Right ventricle myocardium superior (tissue), 1 donor: Measurements from ENCODE around the gene ABHD10. TPM values are rescaled to one million over a fixed set of nuclear protein-coding genes. Genes with fewer than 3 reads are reported as not detected.

ENCODE experiments used
- ATAC-seq: fragments of 200-7000 bp; cut with Tn5 transposase; one replicate; pipeline ENCODE4 v1.9.1; 2020; ENCODE audit warnings: mild to moderate bottlenecking; ENCODE audit not compliant: poor library complexity
- DNase-seq: peaks from one replicate; pipeline ENCODE4 v3.0.0-alpha.2; 2020
- intact Hi-C: fragments of 100-400 bp; cut with DNase I; formaldehyde crosslinking; loops from one replicate; pipeline ENCODE4 v1.11.2; 2022
- long read RNA-seq: library from polyadenylated mRNA; unstranded; transcript quantifications from one replicate; pipeline ENCODE4 v2.0.0, GENCODE V29; 2021
- total RNA-seq: library from RNA; stranded (reverse); fragmentation: NEBNext Ultra II Directional; extraction: Animal tissue kit (Norgen Biotek cat#: 25700); gene quantifications from one replicate; pipeline ENCODE4 v1.2.1, GENCODE V29; 2021
- donor health status: DM: no; HTN: yes; CAD: no; lungs with severe emphysema.

Gene ABHD10
- total RNA-seq: 59.0 TPM
- long read RNA-seq, transcript ABHD10-201 (5 exons, 2,590 nt): major isoform, 131 of 140 reads
- long read RNA-seq, transcript ABHD10-202 (4 exons, 1,339 nt): minor isoform, 7 of 140 reads
- long read RNA-seq, partial matches to known transcripts: 0 of 140 reads
- long read RNA-seq, other reads (novel, unspliced or antisense): 0 of 140 reads

DNA sequence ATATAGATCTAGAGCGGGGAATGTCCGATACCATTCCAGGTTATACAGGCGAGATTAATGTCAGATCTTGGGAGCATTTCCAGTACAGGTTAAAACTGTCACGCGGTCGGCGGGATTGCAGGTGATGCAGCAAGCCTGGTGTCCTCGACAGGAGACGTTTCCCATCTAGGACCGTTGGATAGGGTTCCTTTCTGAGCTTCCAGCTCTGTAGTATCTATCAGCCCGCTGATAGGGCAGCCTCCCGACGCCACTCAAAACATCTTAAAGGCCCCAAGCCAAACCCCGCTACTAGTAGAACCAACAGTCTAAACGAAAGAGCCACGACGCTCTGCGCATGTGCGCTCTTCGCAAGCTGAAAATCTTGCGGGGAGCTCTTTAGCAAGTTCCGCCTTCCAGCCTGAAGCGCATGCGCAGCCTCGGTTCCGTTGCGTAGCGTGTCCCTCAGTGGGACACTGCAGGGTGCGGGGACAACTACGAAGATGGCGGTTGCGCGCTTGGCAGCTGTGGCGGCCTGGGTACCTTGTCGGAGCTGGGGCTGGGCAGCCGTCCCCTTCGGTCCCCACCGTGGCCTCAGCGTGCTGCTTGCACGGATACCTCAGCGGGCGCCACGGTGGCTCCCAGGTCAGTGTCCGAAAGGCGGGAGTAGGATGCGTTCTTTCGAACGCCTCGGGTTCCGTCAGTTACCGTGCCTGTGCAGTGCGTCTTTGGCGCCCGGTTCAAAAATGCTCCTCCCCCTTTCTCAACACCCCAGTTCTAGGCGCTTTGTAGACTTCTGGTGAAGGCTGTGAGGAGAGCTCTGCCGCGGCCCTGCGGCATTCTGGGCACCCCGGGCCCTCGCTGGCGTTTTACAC, at the start of gene ABHD10:
TSS of gene ABHD10 (plus strand) at position 444 of the 851 bp plus-strand sequence. CDS start at position 480, 36 bp downstream.
- intact Hi-C loops: no loop called here
- peak; percentile 99 for DNase-seq
- ATAC-seq: peak; percentile 98

DNA sequence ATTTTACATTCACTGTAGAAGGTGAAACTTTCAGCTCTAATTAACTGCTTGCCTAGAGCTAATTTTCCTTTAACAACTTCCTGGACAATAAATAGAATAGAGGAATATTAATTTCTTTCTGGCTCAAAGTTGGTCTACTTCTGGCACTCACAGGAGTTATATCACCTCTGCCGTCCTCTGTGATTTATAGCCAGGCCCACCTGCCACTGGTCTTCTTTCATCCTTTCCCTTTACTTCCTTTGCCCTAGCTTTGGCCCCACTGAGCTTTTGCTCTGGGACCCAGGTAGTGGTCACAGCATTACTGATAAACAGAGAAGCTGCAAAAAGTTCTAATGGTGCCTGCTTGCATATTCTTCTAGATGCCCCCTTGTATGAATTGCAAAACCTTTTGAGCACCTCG, 49.3 kb upstream of the ABHD10 start:
- DNase-seq (no peak), ATAC-seq (no peak)
- intact Hi-C loops: no loop called here

DNA sequence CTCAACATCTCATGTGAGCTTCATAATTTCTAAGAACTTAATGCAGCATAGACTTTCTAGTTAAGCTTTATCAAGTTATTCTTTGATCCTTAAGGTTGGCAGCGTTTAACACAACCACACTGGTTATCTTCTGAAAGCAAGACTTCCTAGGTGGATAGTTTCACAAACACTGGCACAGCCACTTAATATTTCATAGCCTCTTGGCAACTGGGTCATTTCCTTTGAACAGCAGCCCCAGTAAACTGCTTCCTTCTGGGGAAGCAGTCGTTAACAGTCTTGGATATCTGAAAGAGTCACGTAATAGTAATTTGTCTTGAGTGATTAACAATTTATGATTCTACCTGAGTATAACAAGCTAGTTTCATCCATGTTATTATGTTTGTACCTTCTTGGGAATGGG, 45.9 kb upstream of the ABHD10 start:
- intact Hi-C loops: no loop called here
- DNase-seq (no peak), ATAC-seq (peak; percentile 29)

DNA sequence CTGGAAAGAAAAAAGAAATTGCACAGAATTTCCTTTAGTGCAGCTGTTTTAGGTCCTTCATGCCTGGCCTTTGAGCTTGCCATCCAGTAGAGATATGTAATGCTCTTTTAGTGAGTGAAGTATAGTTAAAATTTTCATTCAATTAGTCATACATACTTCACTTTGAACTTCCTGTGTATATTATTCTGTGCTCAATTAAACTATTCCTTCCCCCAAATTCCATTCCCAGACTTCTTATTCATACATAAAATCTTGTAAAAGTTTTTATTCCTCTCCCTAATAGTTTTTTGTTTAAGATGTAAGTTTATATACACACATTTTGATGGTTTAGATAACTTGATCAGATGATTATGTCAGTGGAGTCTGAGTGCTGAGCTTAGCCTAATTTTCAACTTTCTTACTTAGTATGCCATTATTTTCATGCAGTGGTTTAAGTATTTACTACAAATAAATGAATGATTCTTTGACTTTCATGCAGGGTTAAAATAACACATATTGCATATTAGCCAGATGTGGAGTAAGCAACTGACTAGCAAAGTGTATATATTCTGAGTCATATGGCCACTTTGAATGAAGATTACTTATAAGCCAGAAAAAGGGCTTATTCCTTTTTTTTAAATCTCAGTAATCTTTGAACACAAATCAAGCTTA, 42.5 kb upstream of the ABHD10 start:
- intact Hi-C loops: no loop called here
- DNase-seq (no peak), ATAC-seq (no peak)

DNA sequence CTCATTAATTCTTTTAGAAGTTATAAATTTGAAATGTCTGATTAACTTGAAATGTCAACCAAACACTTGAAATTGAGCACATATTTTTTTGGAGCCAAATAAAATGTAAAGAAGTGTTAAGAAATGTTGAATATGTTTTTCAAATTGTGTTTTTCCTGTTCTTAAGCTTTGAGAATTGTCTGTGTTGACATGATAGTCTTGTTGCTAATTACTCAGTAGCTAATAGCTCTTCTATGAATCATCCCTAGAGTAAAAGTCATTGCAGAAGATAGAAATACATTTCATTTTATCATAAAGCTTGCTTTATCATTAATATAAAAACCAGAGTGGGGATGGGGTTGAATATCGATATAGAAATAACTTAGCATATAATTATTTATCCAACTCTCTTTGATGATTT, 41.9 kb upstream of the ABHD10 start:
- ATAC-seq (no peak), DNase-seq (no peak)
- intact Hi-C loops: no loop called here

DNA sequence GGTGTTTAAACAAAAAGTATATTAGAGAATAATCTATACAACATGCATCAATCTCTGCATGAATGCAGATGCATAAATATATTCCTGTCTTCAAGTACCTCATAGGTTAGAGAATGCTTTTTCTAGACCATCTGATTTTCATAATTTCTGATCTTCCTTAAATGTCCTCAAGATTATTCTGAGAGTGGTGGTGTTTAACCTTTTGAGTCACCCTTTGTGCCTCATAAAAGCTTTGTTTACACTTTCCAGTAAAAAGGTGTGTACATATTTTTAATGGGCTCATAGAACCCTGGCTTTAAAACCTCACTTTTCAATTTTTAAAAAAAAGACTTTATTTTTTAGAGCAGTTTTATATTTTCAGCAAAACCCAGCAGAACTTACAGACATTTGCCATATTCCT, 41.0 kb upstream of the ABHD10 start:
- ATAC-seq: no peak
- no peak for DNase-seq
- intact Hi-C loops: no loop called here

DNA sequence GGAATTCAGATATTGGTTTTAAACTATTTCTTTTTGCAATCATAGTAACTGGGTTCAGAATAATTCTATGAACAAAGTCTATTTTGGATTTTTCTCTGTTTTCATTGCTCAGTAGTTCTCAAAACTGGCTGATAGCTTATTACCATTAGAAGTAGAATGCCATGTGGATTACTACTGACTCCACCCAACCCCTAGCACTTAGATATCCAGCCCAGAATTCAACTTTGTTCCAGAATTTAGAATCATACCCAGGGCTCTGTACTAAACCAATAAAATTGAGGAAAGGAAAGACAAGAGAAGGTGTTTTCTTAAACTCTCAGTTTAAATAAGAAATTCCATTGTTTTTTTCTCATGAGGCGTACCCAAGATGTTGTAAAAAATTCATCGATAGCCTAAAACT, 39.0 kb upstream of the ABHD10 start:
- intact Hi-C loops: no loop called here
- DNase-seq (no peak), ATAC-seq (no peak)

DNA sequence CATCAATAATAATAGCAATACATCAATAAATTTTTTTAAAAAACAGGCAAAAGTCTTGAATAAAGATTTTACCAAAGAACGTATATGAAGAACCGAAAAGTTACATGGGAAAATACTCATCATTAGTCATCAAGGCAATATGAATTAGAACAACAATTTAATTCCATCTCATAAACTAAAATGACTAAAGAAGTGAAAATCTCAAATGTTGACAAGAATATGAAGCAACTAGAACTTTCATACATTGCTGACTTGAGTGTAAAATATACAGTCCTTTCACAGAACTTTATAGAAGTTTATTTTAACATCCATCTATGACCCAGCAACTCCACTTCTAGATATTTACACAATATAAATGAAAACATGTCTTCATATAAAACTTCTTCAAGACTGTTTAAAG, 35.3 kb upstream of the ABHD10 start:
- DNase-seq (no peak), ATAC-seq (no peak)
- intact Hi-C loops: no loop called here

DNA sequence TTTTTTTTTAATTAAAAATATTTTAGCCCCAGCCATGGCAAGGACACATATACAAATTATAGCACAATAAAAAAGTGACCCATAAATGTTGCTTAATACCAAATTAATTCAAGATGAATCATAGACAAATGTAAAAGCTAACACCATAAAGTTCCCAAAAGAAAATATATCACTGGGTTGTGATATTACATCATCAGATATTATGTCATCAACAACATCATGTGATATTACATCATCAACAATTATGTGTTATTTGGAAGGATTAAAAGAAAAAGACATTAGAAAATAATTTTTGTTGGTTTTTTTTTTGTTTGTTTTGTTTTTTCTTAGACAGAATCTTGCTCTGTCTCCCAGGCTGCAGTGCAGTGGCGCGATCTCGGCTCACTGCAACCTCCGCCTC, 34.5 kb upstream of the ABHD10 start:
- ATAC-seq (no peak), DNase-seq (no peak)
- intact Hi-C loops: no loop called here

DNA sequence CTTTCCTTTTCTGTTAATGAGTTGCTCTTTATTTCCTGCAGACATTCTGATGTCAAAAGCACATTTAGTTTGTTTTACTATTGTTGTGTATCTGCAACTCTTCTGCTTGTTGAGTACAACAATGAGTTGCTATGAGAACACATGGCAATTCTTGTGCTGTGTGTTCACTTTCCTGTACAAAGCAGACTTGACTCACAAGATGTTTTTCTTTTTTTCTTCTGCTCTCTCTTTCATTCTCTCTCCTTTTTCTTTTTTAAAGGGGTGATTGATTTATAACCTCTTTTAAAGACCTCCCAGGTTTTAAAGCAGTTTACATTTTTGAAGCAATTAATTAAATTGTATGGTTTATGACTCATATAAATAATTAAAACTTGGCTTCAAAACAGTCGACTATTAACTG, 31.6 kb upstream of the ABHD10 start:
- intact Hi-C loops: no loop called here
- ATAC-seq (no peak), DNase-seq (no peak)

DNA sequence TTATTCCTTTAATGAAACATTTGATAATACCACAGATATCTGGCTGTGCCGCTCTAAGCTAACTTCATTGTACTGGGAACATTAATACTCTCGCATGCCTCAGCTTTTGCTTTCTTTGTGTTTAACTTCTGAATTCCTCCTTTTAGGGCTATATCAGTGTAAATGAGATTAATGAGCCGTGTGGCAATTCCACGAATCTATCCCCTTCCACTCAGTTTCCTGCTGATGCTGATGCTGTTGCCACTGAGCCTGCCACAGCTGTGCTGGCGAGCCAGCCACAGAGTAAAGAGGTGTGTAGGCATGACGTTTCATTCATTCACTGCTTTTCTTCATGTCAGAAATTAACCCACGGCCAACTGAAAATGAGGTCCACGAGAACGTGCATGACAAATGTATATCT, 30.0 kb upstream of the ABHD10 start:
- no peak for DNase-seq
- ATAC-seq: no peak
- intact Hi-C loops: no loop called here

DNA sequence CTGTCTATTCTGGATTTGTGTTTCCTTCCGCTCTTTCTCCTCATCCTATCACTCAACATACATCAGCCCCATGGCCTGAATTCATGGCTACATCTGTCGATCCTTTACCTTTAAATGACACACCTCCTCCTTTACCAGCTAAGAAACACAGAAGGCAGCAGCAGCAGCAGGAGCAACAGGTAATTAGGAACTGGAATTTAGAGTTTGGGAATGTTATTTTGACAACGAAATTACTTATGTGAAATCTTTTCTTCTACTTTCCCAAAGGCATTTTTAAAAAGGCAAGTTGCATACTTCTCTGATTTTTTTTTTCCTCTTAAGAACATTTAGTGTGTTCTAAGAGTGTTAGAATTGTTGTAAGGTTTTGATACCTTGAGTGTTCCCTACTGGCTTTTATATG, 29.1 kb upstream of the ABHD10 start:
- no peak for DNase-seq
- no peak for ATAC-seq
- intact Hi-C loops: no loop called here

DNA sequence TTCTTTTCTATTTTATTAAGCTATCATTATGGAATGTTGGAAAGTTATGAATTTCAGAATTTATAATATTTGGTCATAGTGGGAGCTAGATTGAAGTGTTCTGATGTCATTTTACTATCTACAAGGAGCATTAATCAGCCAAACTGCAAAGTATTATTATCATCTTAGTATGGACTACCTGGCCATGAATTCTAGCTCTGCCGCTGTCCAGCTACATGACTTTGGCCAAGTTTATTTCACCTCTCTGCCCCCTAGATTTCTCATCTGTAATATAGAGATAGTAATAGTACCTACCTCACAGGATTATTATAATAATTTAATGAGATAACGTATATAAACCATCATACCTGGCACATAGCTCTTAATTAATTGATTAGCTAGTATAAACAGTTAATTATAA, 27.8 kb upstream of the ABHD10 start:
- DNase-seq (no peak), ATAC-seq (no peak)
- intact Hi-C loops: no loop called here

DNA sequence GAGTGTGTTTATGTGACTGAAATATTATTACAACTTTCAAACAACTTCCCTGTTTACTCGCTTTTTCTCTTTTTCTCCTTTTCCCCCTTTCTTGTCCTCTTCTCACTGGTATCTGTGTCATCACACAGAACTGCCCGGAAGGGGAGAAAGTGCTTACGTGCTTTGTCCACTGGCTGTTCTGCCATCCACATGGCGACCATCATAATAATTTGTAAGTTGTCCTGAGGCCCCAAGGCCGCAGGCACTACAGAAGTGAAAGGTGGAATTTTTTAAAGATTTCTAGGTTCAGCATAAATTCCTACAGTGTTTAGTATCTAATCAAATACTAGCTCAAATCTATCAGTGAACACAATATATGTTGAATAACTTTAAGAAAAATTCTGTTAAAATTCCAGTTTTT, 26.7 kb upstream of the ABHD10 start:
- DNase-seq (no peak), ATAC-seq (no peak)
- intact Hi-C loops: no loop called here

DNA sequence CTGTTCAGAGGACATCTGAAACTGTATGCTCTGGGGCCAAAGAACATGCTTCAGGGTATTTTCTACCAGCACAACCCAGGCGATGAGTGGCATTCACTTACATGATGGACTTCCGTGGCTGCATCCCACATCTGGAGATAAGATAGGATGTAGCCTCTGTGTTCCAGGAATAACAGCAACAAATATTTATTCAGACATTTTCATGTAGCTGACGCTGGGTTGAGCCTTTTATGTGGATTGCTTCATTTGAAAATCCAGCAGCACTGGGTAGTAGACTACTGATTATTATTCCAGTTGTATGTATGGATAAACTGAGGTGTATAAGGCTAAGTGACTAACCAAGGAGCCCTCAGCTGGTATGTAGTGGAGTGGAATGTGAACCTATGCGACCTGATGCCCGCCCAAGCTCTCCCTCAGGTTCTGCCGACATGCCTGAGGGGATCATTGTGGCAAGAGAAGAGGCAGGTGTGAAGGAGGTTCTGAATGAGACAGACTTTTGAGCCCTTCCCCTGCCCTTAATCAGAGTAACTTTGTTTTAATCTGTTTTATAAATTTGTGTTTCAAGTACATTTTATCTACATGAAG, 25.9 kb upstream of the ABHD10 start:
- DNase-seq: no peak
- ATAC-seq: no peak
- intact Hi-C loops: no loop called here

DNA sequence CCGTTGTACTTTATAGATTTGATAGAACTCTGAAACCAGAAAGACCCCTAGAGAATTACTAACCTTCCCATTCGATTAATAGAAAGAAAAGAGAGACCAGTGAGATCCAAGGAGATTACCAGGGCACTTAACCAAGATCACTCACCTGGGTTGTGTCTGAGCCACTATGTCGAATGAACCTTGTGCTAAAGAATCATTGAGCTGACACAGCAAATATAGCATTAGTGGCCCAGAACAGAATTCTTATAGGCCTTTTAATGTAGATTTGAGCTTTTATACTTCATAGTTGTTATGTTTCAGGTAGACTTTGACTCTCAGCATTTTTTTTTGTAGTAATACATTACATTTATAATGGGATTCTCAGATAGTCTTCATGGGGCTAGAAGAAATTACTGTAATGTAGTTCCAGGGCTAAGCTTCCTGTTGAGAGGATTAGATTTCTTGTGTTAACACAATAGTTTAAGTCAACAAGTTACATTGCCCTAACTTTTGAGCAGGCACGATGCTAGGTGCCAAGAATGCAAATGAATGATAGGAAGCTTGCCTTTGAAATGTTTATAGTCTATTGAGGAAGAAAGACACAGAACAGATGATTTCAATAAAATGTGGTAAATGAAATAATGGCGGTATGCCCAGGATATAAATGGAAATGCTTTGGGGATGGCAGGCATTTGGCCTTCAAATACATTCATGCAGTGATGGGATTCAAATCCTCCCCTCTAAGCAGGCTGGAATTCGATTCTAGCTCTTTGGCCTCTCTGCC, 24.4 kb upstream of the ABHD10 start:
- DNase-seq (no peak), ATAC-seq (no peak)
- intact Hi-C loops: no loop called here

DNA sequence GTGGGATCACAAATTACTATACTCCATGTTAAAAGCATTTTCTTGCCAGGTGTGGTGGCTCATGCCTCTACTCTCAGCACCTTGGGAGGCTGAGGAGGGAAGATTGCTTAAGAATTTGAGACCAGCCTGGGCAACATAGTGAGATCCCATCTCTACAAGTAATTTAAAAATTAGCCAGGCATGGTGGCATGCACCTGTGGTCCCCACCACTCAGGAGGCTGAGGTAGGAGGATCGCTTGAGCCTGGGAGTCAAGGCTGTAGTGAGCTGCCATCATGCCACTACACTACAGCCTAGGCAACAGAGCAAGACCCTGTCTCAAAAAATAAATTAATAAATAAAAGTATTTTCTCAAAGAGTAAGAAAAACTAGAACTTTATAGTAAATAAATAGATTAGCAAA, 22.9 kb upstream of the ABHD10 start:
- ATAC-seq (no peak), DNase-seq (no peak)

DNA sequence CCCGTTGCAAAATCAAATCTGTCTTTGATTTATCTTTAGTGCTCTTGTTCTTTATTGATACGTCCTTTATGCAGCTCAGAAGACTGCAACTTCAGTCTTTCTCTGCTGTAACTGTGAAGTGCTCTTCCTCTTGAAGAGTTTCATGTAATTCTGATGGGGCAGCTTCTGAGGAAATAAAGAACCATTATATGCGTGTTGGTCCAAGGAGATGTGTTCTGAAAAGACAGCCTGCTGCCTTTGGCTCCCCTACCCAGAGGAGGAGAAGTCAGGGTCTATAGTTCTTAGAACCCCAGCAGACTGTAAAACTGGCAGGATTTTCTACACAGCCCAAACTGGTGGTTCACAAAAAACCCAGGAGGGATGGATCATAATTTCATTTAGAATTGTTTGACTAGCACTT, 22.4 kb upstream of the ABHD10 start:
- intact Hi-C loops: no loop called here
- no peak for DNase-seq
- no peak for ATAC-seq

More for the DNA sequence above, 22.9 kb upstream of the ABHD10 start:
- intact Hi-C loops: no loop called here
